ELR (cell line): Measurements from ENCODE around the gene KMT2C.
"Not testable (repeated sequence)": the region's sequence is repeated elsewhere in the genome, so short reads cannot be mapped to it uniquely, and the experiment has no call there.

ENCODE experiments used
- DNase-seq: peaks from one replicate; pipeline ENCODE4 v3.0.0-alpha.2; 2015; ENCODE audit warnings: low read depth

Gene KMT2C

DNA sequence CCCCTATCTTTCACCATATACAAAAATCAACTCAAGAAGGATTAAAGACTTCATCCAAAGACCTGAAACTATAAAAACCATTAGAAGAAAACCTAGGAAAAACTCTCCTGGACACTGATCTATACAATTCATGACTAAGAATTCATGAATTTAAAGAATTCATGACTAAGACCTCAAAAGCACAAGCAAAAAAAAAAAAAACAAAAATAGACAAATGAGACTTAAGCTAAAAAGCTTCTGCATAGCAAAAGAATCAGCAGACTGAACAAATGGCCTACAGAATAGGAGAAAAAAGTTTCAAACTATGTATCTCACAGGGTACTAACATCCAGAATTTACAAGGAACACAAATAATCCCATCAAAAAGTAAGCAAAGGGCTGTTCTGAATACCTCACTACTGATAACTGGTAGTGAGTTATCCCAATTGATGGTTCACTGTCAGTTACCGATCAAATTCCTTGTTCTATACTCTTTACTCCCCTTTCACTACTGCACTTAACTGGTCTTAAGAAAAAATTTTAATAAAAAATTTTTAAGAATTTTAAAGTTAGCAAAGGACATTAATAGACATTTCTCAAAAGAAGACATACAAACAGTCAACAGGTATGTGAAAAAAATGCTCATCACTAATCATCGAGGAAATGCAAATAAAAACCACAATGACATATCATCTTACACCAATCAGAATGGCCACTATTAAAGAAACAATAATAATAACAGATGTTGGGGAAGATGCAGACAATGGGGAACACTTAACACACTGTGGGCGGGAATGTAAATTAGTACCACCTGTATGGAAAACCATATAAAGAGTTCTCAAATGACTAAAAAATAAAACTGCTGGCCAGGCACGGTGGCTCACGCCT is 33.2 kb downstream of the KMT2C start:
- peak; percentile 75 for DNase-seq

- DNase-seq: no peak
These were observed 36.5 kb downstream of the KMT2C start for GRCh38 chr7:152399344-152399743.

GRCh38 chr7:152395112-152395511 is 40.7 kb downstream of the KMT2C start:
- DNase-seq: peak; percentile 35

GRCh38 chr7:152394214-152394613 is 41.6 kb downstream of the KMT2C start:
- DNase-seq: peak; percentile 51

- DNase-seq: no peak
These were observed 43.5 kb downstream of the KMT2C start for GRCh38 chr7:152392254-152392653.

DNA sequence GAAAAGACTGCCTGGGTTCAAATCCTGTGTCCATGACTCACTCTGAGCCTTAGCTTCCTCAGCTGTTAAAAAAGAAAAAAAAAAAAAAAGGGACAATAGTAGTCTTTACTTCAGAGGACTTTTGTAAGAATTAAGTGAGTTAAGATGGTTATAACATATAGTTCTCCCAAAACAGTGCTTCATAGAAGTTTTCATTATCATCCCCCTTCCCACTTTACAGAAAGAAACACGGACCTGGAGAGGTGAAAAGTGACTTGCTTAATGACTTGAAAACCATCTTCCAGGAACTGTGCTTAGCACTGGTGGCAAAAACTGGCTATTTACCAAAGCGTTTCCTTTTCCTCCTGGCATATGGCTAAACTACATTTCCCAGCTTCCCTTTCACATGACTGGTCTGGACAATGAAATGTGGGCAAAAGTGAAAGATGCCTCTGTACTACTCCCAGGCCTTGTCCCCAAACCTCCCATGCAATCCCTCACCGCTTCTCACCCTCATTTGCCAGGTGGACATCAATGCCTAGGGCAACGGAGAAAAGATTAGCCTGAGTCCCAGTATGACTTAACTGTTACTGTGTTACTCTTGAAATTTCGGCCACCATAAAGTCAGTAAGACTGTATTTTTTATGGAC is 49.6 kb downstream of the KMT2C start:
- DNase-seq: not testable (repeated sequence)

DNA sequence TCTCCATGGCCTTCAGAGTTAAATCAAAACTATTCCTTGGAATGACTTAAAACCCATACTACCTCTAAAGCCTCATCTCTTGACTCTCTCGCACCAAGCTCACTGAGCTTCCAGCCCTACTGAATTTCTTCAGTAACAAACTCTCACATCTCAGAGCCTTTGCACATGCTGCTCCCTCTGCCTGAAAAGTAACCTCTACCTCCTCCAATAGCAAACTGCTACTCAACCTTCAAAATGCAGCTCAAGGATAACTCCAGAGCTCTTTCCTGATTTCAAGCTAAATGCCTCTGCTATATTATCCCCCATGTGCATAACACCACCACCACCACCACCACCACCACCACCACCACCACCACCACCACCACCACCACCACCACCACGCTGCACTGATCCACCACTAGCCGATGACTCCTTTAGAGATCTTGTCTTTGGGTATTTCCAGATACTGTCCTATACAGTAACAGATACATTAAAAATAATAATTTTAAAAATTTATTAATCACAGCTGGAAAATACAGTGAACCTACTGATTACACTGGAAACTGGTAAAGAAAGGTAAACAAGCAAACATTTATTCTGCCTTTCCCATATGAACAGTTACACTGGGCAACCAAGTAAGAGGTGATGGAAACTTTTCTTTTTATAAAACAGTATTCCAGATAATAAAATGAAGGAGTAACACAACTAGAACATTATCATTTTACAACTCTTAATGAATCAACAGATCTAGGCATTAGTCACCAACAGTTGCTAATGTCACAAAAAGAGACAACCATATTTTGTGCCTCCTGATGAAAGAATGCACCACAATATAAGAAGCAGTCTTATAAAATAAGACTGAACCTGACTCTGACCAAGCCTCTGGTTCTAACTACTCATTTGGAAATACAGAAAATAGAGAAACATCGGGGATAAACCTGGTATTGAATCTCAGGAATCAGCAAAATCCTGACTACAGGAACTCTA is 51.3 kb downstream of the KMT2C start:
- not testable (repeated sequence) for DNase-seq

- DNase-seq: peak; percentile 75
These were observed 52.2 kb downstream of the KMT2C start for GRCh38 chr7:152383341-152384234.

GRCh38 chr7:152382244-152382643 is 53.6 kb downstream of the KMT2C start:
- DNase-seq: no peak

GRCh38 chr7:152380931-152381578 is 54.7 kb downstream of the KMT2C start:
- DNase-seq: not testable (repeated sequence)

GRCh38 chr7:152378497-152378896 is 57.3 kb downstream of the KMT2C start:
- not testable (repeated sequence) for DNase-seq

DNA sequence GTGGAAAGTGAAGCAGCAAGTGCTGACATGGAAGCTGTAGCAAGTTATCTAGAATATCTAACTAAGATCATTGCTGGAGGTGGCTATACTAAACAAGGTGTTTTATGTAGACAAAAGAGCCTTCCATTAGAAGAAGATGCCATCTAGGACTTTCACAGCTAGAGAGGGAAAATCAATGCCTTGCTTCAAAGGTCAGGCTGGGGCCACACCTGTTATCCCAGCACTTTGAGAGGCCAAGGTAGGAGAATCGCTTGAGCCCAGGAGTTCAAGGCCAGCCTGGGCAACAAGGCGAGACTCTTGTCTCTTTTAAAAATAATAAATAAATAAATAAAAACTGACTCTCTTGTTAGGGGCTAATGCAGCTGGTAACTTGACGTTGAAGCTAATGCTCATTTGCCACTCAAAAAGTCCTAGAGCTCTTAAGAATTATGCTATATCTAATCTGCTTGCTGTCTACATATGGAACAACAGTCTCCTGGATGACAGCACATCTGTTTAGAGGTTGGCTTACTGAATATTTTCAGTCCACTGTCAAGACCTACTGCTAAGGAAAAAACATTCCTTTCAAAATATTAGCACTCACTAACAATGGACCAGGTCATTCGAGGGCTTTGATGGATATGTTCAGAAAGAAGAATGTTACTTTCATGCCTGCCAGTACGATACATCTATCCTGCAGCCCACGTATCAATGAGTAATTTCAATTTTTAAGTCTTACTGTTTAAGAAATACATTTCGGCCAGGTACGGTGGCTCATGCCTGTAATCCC is 58.9 kb downstream of the KMT2C start:
- DNase-seq: not testable (repeated sequence)

DNA sequence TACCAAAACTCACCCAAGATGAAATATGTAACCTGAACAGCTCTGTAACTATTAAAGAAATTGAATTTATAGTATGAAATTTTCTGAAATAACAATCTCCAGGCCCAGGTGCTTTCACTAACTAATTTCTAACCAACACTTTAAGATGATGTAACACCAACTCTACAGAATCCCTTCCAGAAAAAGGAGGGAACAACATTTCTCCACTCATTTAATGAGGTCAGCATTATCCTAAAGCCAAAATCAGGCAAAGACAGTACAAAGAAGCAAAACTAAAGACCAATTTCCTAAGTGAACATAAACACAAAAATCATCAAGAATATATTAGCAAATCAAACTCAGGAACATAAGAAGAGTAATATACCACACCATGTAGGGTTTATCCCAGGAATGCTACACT is 65.5 kb downstream of the KMT2C start:
- DNase-seq: no peak

GRCh38 chr7:152369518-152369917 is 66.3 kb downstream of the KMT2C start:
- no peak for DNase-seq

DNA sequence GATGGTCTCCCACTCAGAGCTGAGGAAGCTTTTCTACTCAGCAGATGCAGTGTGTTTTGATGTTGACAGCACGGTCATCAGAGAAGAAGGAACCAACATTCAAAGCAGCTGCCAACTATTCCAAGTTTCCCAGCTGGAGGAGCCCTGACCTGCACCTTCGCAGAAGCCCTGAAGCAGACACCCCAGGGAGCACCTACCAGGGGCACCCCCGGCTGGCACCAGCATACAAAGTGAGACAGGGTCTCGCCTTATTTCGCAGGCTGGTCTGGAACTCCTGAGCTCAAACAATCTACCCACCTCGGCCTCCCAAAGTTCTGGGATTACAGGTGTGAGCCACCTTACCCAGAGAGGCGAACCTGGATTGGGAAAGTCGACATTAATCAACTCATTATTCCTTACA is 68.6 kb downstream of the KMT2C start:
- DNase-seq: no peak

DNA sequence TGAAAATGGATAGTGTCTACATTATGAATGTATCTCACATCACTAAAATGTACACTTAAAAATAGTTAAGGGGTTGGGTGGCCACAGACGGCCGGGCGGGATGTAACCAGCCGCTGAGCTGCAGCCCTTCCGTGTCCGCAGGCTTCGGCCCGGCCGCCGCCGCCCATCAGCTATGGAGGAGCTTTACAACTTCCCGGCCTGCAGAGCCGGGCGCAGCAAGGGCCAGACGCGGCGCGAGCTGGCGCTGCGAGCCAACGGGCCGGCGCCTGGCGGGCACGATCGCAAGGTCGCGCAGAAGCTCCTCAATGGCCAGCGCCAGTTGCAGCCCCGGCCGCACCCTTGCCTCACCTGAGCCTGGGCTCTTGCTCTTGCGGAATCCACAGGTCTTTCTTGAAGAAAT is 69.1 kb downstream of the KMT2C start:
- DNase-seq: no peak

DNA sequence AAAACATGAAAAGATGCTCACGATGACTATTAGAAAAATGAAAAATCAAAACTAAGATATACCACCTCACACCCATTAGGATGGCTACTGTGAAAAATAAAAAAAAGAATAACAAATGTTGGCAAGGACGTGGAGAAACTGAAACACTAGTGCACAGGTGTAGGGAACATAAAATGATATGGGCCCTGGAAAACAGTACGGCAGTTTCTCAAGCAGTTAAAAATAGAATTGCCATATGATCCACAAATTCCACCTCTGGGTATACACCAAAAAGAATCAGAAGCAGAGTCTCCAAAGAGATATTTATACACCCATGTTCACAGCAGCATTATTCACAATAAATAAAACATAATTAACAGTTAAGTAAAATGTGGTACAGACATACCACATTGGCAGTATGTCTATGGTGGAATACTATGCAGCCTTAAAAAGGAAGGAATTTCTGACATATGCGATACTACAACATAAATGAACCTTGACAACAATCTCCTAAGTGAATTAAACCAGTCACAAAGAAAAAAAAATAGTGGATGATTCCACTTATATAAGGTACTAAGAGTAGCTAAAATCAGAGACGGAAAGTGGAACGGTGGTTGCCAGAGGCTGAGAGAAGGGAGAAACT is 69.7 kb downstream of the KMT2C start:
- DNase-seq: no peak

DNA sequence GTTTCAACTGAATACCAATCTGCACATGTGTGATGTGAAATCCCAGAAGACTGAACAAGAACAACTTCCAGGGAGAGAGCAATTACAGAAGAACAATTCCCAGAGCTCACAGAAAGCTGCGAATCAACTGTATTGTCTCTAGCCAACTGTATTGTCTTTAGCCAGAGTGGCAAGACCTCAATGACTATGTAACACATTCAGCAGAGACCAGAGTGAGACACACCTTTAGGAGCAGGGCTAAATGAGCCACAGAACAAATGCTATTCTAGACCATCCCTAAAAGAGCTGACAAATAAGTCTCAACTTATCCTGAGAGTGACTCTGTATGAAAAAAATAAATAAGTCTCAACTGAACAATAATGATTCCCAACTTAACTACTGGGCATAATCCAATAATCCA is 72.0 kb downstream of the KMT2C start:
- DNase-seq: no peak

GRCh38 chr7:152362128-152362926 is 73.5 kb downstream of the KMT2C start:
- DNase-seq: no peak
